HG03025 (cell line): Measurements from ENCODE around the gene SAV1.
A peak's percentile ranks its signal among the peaks of the same experiment; 100 is the strongest.
"Not testable (repeated sequence)": the region's sequence is repeated elsewhere in the genome, so short reads cannot be mapped to it uniquely, and the experiment has no call there.

Experiments
- ATAC-seq: cut with Tn5 transposase; IDR thresholded peaks from one replicate; pipeline ENCODE4 v1.9.1; 2021; ENCODE audit warnings: mild to moderate bottlenecking, moderate library complexity; ENCODE audit not compliant: unreplicated experiment, low FRiP score

The SAV1 gene

DNA sequence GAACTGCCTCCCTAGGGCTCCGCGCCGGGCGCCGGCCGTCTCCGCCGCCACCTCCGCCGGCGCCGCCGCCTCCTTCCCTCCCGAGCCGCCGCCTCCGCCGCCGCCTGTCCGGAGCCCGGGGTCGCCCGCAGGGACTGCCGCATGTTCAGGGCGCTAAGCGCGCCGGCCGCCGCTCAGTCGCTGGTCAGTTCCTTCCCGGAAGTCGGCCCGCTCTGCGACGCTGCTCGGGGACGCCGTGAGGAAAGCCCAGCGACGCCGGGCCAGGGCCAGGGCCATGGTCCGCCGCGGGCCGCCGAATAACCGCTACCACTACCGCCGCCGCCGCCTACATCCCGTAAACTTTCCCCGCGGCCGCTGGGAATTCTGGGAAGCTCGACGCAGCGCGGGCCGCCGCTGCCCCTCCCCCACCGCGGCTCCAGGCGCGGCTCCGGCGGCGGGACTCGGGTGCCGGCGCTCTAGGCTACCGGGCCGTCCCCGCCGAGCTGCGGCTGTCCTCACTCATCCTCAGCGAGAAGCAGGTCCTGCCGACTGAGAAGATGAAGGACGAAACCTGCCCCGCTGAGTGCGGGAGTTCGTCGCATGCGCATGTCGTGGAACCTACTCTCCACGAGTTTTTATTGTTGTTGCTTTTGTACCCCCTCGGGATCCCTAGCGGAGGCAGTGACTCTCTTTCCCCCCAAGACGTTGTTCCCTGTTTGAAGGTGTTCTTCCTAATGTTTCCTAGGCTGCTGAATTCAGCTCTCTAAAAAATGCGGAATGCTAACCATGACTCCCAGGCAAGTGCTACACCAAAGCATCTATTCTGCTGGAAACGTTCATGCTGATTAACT lies at the start of gene SAV1:
SAV1 (minus strand) TSS at position 311 of the 830 bp plus-strand sequence. CDS start 339 bp downstream, outside the sequence.
- peak; percentile 57 for ATAC-seq

DNA sequence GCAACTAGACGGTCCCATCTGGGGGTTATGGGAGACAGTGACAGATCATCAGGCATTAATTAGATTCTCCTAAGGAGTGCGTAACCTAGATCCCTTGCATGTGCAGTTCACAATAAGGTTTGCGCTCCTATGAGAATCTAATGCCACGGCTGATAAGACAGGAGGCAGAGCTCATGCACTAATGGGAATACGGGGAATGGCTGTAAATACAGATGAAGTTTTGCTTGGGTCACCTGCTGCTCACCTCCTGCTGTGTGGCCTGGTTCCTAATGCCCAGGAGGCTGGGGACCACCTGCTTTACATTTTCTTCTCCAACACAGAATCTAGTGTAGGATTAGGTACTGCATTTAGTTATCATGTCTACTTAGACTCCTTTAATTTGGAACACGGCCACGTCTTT lies 49.7 kb upstream of the SAV1 start:
- ATAC-seq: no peak

DNA sequence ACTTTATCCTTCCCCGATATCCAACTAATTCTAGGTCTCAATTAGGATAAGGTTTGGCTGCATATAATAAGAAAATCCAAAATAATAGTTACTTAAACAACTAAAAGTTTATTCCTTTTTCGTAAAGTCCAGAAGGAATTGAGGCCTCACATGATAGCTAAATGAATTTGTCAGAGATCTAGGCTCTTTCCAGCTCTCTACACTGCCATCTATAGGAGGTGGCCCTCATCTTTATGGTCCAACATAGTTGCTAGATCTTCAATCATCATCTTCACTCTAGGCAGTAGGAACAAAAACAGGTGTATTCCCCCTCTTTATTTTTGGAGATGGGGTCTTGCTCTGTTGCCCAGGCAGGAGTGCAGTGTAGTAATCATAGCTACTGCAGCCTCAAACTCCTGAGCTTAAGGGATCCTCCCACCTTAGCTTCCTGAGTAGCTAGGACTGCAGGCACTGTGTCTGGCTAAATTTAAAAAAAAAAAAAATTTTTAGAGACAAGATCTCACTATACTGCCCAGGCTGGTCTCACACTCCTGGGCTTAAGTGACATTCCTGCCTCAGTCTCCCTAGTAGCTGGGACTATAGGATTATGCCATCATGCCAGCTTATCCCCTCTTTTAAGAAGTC lies 46.5 kb upstream of the SAV1 start:
- ATAC-seq: no peak

DNA sequence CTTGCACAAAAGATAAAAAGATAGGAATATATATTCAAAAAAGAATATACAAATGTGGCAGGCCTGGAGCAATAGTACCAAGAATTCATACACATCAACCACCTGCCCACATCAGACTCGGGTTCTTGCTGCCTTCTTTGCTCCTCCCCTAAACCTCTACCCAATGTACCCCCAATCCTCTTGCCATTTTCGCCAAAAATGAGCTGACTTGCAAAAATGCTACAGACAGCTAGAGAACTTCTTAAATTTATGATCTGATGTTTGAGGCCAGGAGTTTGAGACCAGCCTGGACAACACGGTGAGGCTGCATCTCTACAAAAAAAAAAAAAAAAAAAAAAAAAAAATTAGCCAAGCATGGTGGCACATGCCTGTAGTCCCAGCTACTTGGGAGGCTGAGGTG lies 42.9 kb upstream of the SAV1 start:
- ATAC-seq: no peak

DNA sequence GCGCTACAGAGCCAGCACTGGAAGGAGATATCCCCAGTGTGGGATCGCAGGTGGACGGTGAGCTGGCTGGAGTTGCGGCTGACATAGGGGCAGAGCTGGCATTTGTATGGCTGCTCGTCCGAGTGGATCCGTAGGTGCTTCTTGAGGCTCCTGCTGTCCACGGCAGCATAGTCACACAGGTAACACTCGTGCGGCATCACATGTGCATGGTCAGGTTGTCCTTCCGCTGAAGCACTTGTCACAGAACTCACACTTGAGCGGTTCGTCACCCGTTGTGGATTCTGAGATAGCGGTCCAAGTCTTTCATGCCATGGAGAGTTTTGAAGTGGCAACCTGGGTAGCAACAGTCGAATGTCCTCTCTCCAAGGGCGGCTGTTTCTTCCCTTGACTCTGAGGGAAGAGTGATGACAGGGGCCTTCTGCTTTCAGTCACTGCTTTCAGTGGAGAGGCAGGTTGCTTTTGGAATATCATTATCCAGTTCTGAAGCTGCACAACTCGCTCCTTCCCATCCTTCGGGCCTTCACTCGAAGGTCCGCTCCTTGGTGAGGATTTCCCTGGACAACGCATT lies 37.0 kb upstream of the SAV1 start:
- ATAC-seq: no peak

DNA sequence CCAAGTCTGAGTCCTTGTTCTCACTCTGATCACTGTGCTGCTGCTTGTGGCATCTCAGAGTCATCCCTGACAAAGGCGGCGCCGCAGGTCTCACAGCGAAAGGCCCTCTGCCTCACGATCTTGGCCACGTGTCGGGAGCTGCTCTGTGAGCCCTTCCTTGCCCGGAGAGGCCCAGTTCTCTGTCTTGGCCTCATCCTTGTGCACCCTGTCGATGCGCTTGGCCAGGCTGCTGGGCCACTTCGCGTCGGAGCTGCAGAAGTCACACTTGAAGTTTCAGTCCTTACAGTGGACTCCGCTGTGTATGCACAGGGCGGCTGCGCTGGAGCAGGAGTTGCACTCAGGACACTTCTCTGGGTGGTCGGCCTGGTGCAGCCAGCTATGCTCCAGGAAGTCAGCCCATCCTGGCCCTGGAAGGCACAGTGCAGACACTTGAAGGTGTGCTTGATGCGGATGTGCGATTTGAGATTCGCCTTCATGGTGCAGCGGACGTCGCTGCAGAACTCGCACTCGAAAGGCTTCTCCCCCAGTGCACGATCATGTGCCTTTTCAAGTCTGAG lies 36.4 kb upstream of the SAV1 start:
- no peak for ATAC-seq

DNA sequence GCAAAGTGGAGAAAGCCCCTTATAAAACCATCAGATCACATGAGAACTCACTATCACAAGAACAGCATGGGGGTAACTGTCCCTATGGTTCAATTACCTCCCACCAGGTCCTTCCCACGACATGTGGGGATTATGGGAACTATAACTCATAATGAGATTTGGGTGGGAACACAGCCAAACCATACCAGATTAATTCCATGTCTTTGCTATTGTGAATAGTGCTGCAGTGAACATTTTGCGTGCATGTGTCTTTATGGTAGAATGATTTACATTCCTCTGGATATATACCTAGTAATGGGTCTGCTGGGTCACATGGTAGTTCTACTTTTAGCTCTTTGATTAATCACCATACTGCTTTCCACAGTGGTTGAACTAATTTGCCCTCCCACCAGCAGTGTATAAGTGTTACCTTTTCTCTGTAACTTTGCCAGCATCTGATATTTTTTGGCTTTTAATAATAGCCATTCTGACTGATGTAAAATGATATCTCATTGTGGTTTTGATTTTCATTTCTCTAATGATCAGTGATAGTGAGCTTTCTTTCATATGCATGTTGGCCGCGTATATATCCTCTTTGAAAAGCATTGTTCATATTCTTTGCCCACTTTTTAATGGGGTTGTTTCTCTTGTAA lies 29.7 kb upstream of the SAV1 start:
- ATAC-seq: no peak

DNA sequence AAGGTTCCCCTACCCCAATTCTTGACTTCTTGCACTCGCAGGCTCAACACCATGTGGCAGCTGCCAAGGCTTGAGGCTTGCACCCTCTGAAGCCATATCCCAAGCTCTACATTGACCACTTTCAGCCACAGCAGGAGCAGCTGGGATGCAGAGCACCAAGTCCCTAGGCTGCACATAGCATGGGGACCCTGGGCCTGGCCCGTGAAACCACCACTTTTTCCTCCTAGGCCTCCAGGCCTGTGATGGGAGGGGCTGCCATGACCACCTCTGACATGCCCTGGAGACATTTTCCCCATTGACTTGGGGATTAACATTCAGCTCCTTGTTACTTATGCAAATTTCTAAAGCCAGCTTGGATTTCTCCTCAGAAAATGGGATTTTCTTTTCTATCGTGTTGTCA lies 26.2 kb upstream of the SAV1 start:
- not testable (repeated sequence) for ATAC-seq

DNA sequence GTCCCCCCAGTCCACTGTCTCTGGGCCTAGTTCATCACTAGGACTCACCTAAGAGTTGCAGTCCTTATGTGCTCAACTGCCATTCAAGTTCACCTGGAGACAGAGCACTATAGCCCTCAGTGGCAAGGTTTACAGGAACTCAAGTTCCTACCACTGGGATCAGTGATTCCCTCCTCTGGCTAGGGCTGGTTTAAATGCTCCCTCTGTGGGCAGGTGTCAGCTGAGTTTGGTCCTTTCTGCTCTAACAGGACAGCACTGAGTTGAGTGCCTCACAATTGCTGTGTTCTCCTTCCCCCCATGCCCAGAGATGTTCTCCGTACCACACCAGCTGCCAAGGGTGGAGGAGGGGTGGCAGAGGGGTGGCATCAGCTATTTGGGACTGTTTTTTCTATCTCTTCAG lies 20.8 kb upstream of the SAV1 start:
- no peak for ATAC-seq

DNA sequence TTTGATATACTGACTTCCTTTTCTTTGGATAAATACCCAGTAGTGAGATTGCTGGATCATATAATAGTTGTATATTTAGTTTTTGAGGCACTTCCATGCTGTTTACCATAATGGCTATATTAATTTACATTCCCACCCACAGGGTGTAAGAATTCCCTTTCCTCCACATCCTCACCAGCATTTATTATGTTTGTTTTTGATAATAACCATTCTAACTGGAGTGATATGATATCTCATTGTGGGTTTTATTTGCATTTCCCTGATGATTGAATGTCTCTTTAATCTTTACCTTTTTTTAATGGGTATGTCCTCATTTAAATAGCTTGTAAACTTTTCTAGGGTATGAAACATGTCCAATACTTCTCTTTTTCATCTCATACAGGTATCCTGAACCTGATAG lies 11.6 kb upstream of the SAV1 start:
- ATAC-seq: no peak

DNA sequence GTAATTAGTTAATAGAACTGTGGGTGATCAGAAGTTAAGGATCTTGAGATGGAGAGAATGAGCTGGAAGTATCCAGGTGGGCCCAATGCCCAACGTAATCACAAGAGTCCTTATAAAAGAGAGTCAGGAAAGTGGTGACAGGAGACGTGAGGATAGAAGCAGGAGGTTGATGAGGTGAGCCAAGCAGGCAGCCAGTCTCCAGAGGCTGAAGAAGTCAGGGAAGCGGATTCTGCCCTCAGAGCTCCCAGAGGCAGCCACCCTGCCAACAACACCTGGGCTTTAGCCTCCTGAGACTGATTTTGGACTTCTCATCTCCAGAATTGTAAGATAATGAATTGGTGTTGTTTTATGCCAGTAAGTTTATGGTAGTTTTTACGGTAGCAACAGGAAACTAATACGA lies 10.1 kb upstream of the SAV1 start:
- ATAC-seq: no peak

DNA sequence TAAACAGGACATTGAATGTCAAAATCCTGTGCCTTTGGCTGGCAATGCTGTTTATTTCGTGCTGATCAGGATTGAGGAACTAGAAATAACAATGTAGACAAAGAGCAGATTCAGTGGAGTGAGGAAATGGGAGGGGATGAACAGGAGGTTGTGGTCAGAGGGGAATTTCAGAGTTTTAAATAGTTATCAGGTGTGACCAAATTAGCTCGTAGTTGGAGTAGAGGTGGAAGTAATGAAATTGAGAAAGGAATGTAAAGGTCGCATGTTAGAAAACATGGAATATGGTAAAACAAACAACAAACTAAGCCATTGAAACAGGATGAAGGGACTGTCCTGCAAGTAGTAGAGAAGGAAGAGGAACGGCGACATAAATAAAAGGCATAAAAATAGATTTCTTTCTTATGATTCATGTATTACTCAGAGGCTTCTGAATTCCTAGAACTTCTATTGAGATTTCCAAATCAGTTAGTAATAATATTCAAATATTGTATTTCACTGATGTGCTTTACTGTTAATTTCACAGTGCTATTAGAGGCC lies 9.5 kb upstream of the SAV1 start:
- ATAC-seq: no peak

DNA sequence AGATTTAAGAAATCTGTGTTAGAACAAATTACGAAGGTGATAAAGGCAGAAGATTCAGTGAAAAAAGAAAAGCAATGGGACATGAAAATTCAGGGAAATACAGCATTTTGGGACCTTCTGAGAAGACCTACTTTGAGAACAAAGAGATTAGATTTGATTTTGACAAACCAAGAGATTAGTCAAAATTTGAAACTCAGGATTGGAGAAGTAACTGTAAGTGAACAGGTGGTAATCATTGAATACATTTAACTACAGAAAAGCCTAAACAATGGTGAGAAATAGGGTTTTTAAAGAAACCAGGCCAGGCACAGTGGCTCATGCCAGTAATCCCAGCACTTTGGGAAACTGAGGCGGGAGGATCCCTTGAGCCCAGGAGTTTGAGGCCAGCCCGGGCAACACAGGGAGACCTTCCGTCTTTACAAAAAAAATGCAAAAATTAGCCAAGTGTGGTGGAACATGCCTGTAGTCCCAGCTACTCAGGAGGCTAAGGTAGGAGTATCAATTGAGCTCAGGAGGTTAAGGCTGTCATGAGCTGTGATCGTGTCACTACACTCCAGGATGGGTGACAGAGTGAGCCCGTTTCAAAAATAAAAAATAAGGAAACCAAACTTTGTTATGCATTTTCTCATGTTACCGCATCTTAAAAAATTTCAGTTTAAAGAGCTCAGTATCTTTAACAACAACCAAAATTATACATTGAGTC lies 8.9 kb upstream of the SAV1 start:
- ATAC-seq: no peak

DNA sequence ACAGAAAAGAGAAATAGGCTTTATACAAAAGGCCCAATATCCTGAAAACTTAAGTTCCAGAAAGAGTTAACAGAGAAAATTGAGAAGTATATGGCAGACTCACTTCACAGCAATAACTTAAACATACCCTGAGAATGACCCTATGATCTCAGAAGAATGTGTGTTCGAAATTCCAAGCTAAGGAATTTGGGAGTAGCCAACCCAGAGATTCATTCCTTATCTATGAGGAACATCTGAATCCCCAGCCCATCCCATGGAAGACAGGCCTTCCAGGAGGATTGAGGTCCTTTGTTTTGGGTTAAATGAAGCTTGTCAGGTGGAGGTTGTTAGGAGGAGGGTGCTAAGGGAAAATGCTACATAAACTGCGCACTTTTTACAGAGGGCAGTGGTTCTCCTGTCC lies 7.5 kb upstream of the SAV1 start:
- no peak for ATAC-seq

DNA sequence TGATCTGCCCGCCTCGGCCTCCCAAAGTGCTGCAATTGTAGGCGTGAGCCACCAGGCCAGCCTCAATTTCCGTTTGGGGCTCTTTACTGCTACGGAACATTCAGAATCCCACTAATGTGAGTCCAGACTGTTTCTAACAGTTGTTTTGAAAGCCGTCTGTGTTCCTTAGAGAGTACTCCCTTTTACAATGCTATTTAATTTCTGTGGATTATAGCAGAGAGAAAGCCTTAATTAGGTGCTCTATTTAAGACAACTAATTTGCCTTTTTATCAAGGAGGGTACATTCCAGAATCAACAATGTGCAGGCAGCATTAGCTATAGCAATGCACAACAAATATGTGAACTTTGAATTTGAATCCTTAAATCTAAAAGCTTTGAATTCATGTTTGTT lies 2.8 kb upstream of the SAV1 start:
- ATAC-seq: no peak

DNA sequence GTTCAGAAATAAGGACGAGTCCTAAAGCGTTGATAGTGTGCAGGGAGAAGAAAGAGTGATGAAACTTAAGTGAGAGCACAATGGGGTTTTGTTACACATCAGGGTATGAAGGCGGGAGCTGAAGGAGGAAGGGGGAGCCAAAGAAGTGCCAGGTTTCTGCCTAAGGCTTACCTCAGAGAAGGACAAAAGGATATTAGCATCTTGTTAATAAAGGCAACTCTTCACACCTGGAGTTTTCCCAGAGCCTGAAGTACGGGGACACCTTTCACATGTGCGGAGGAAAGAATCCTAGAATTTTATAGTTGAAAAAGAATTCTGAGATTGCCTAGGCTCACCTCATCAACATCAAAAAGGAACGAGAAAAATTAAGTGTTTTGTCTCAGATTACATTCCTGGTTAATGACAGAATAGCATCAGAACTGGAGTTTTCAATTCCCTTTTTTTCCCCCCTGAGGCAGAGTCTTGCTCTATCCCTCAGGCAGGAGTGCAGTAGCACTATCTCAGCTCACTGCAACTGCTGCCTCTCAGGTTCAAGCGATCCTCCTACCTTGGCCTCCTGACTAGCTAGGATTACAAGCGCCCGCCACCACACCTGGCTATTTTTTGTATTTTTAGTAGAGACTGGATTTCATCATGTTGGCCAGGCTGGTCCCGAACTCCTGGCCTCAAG lies 2.2 kb upstream of the SAV1 start:
- ATAC-seq: no peak

DNA sequence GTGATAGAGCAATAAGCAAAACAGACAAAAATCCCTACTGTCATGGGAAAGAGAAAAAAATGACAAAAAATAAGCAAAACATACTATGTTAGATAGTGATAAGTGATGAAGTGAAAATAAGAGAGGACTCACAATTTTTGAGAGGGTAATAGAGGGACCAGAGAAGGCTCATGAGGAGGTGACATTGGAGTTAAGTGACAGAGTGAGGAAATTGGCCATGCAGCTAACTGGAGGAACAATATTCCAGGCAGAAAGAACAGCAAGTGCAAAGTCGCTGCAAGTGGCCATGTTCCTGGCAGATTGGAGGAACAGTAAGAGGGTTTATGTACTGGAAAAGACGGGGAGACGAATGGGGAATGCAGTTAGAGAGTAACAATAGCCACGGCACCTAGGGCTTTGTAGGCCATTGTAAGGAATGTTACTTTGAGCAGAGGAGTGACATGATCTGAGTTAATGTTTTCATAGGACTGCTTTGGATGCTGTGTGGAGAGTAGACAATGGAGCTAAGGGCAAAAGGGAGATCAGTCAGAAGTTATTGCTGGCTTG lies 1.4 kb upstream of the SAV1 start:
- no peak for ATAC-seq

DNA sequence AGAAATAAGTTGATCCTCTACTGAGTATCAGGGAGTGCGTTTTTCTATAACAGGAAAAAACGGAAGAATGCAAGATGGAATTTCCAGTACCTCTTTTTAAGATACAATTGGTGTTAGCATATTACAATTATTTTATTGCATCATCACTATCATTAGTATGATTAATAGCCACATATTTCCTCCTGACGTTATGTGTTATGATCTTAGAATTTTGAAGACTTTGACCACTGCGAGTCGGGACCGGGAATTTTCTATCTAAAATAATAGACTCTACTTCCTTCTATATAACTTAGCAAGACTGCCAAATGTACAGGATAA lies 679 bp upstream of the SAV1 start:
- ATAC-seq: no peak

DNA sequence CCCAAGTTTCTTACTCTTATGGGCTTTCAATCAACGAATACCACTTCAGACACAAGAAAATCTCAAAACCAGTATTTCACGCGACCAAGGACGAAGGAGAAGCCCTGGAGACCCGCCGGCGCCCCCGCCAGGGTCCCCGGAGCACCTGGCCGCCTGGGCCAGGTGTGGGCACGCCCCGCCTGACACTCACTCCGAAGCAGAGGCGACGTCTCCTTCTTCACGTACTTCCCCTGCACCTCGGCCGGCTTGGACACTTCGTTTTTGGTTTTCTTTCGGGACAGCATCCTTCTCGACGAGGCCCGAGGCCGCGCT lies 466 bp downstream of the SAV1 start:
- ATAC-seq: peak; percentile 42
